ENCODE data around the gene CDKAL1.

Gene CDKAL1

GRCh38 chr6:21157186-21157929 lies 623.1 kb downstream of the CDKAL1 start:
- no CpG with 5 or more reads among the region's 4 CpGs for WGBS (ENCODE audit: insufficient coverage, insufficient read length)

GRCh38 chr6:21158149-21158548 lies 623.9 kb downstream of the CDKAL1 start:
- DNase-seq (ENCODE audit: low read depth, low spot score) = no peak
- Histone ChIP-seq H3K27ac (ENCODE audit: low read length) (no peak overlapping the region), H3K27me3 (ENCODE audit: control insufficient read depth, insufficient read depth, low read length) (no peaks in the 10 kb centered on the region), H3K9me3 (ENCODE audit: control insufficient read depth, insufficient read depth, low read length) (no peaks in the 10 kb centered on the region), H3K4me3 (ENCODE audit: low read length) (no peak overlapping the region), H3K4me1 (ENCODE audit: control insufficient read depth, insufficient read depth, low read length) (no peaks in the 10 kb centered on the region), H3K36me3 (ENCODE audit: control insufficient read depth, insufficient read depth, low read length) (no peaks in the 10 kb centered on the region)
- WGBS (ENCODE audit: insufficient coverage, insufficient read length) = no CpG with 5 or more reads among the region's 1 CpG

More at GRCh38 chr6:21157186-21157929, 623.1 kb downstream of the CDKAL1 start:
- Histone ChIP-seq H3K27me3 (ENCODE audit: control insufficient read depth, insufficient read depth, low read length) (no peaks in the 10 kb centered on the region), H3K4me3 (ENCODE audit: low read length) (no peak overlapping the region), H3K9me3 (ENCODE audit: control insufficient read depth, insufficient read depth, low read length) (no peaks in the 10 kb centered on the region), H3K4me1 (ENCODE audit: control insufficient read depth, insufficient read depth, low read length) (no peaks in the 10 kb centered on the region), H3K27ac (ENCODE audit: low read length) (no peak overlapping the region), H3K36me3 (ENCODE audit: control insufficient read depth, insufficient read depth, low read length) (no peaks in the 10 kb centered on the region)
- no peak for DNase-seq (ENCODE audit: low read depth, low spot score)

- no peaks in the 10 kb centered on the region for H3K9me3 ChIP-seq (ENCODE audit: control insufficient read depth, insufficient read depth, low read length)
- no peak for DNase-seq (ENCODE audit: low read depth, low spot score)
- H3K4me1 ChIP-seq (ENCODE audit: control insufficient read depth, insufficient read depth, low read length) = no peaks in the 10 kb centered on the region
- no peaks in the 10 kb centered on the region for H3K27me3 ChIP-seq (ENCODE audit: control insufficient read depth, insufficient read depth, low read length)
- H3K27ac ChIP-seq (ENCODE audit: low read length) = no peak overlapping the region
- no peaks in the 10 kb centered on the region for H3K36me3 ChIP-seq (ENCODE audit: control insufficient read depth, insufficient read depth, low read length)
- H3K4me3 ChIP-seq (ENCODE audit: low read length) = no peak overlapping the region
- no CpG with 5 or more reads among the region's 1 CpG for WGBS (ENCODE audit: insufficient coverage, insufficient read length)
These were observed 624.6 kb downstream of the CDKAL1 start for GRCh38 chr6:21158873-21159272.

- H3K27ac ChIP-seq (ENCODE audit: low read length) = no peak overlapping the region
These were observed 625.2 kb downstream of the CDKAL1 start for GRCh38 chr6:21159465-21159864.

GRCh38 chr6:21161707-21162106 lies 627.5 kb downstream of the CDKAL1 start:
- H3K4me3 ChIP-seq (ENCODE audit: low read length) = no peak overlapping the region
- no peaks in the 10 kb centered on the region for H3K4me1 ChIP-seq (ENCODE audit: control insufficient read depth, insufficient read depth, low read length)
- no peak for DNase-seq (ENCODE audit: low read depth, low spot score)
- no peak overlapping the region for H3K27ac ChIP-seq (ENCODE audit: low read length)
- no CpG with 5 or more reads among the region's 4 CpGs for WGBS (ENCODE audit: insufficient coverage, insufficient read length)
- no peaks in the 10 kb centered on the region for H3K36me3 ChIP-seq (ENCODE audit: control insufficient read depth, insufficient read depth, low read length)
- H3K27me3 ChIP-seq (ENCODE audit: control insufficient read depth, insufficient read depth, low read length) = no peaks in the 10 kb centered on the region
- no peaks in the 10 kb centered on the region for H3K9me3 ChIP-seq (ENCODE audit: control insufficient read depth, insufficient read depth, low read length)

More at GRCh38 chr6:21159465-21159864, 625.2 kb downstream of the CDKAL1 start:
- no CpG with 5 or more reads among the region's 3 CpGs for WGBS (ENCODE audit: insufficient coverage, insufficient read length)
- no peak for DNase-seq (ENCODE audit: low read depth, low spot score)
- Histone ChIP-seq H3K4me3 (ENCODE audit: low read length) (no peak overlapping the region), H3K27me3 (ENCODE audit: control insufficient read depth, insufficient read depth, low read length) (no peaks in the 10 kb centered on the region), H3K36me3 (ENCODE audit: control insufficient read depth, insufficient read depth, low read length) (no peaks in the 10 kb centered on the region), H3K9me3 (ENCODE audit: control insufficient read depth, insufficient read depth, low read length) (no peaks in the 10 kb centered on the region), H3K4me1 (ENCODE audit: control insufficient read depth, insufficient read depth, low read length) (no peaks in the 10 kb centered on the region)

- no CpG with 5 or more reads among the region's 13 CpGs for WGBS (ENCODE audit: insufficient coverage, insufficient read length)
- Histone ChIP-seq H3K27ac (ENCODE audit: low read length) (no peak overlapping the region), H3K4me3 (ENCODE audit: low read length) (no peak overlapping the region), H3K4me1 (ENCODE audit: control insufficient read depth, insufficient read depth, low read length) (no peaks in the 10 kb centered on the region), H3K27me3 (ENCODE audit: control insufficient read depth, insufficient read depth, low read length) (no peaks in the 10 kb centered on the region), H3K36me3 (ENCODE audit: control insufficient read depth, insufficient read depth, low read length) (no peaks in the 10 kb centered on the region), H3K9me3 (ENCODE audit: control insufficient read depth, insufficient read depth, low read length) (no peaks in the 10 kb centered on the region)
- no peak for DNase-seq (ENCODE audit: low read depth, low spot score)
These were observed 629.0 kb downstream of the CDKAL1 start for GRCh38 chr6:21163110-21163837.

GRCh38 chr6:21163838-21164180 lies 629.6 kb downstream of the CDKAL1 start:
- no peaks in the 10 kb centered on the region for H3K36me3 ChIP-seq (ENCODE audit: control insufficient read depth, insufficient read depth, low read length)
- no peak overlapping the region for H3K27ac ChIP-seq (ENCODE audit: low read length)
- no peaks in the 10 kb centered on the region for H3K4me1 ChIP-seq (ENCODE audit: control insufficient read depth, insufficient read depth, low read length)
- H3K9me3 ChIP-seq (ENCODE audit: control insufficient read depth, insufficient read depth, low read length) = no peaks in the 10 kb centered on the region
- WGBS (ENCODE audit: insufficient coverage, insufficient read length) = no CpG with 5 or more reads among the region's 2 CpGs
- no peaks in the 10 kb centered on the region for H3K27me3 ChIP-seq (ENCODE audit: control insufficient read depth, insufficient read depth, low read length)
- no peak overlapping the region for H3K4me3 ChIP-seq (ENCODE audit: low read length)
- no peak for DNase-seq (ENCODE audit: low read depth, low spot score)

- H3K27ac ChIP-seq (ENCODE audit: low read length) = no peak overlapping the region
- no peak for DNase-seq (ENCODE audit: low read depth, low spot score)
- no peaks in the 10 kb centered on the region for H3K36me3 ChIP-seq (ENCODE audit: control insufficient read depth, insufficient read depth, low read length)
- H3K27me3 ChIP-seq (ENCODE audit: control insufficient read depth, insufficient read depth, low read length) = no peaks in the 10 kb centered on the region
- no peaks in the 10 kb centered on the region for H3K9me3 ChIP-seq (ENCODE audit: control insufficient read depth, insufficient read depth, low read length)
- H3K4me3 ChIP-seq (ENCODE audit: low read length) = no peak overlapping the region
- no CpG with 5 or more reads among the region's 2 CpGs for WGBS (ENCODE audit: insufficient coverage, insufficient read length)
- H3K4me1 ChIP-seq (ENCODE audit: control insufficient read depth, insufficient read depth, low read length) = no peaks in the 10 kb centered on the region
These were observed 630.6 kb downstream of the CDKAL1 start for GRCh38 chr6:21164768-21165326.

- Histone ChIP-seq H3K4me3 (ENCODE audit: low read length) (no peak overlapping the region), H3K9me3 (ENCODE audit: control insufficient read depth, insufficient read depth, low read length) (no peaks in the 10 kb centered on the region), H3K27me3 (ENCODE audit: control insufficient read depth, insufficient read depth, low read length) (no peaks in the 10 kb centered on the region), H3K4me1 (ENCODE audit: control insufficient read depth, insufficient read depth, low read length) (no peaks in the 10 kb centered on the region), H3K27ac (ENCODE audit: low read length) (no peak overlapping the region), H3K36me3 (ENCODE audit: control insufficient read depth, insufficient read depth, low read length) (no peaks in the 10 kb centered on the region)
- no peak for DNase-seq (ENCODE audit: low read depth, low spot score)
- WGBS (ENCODE audit: insufficient coverage, insufficient read length) = no CpG with 5 or more reads among the region's 2 CpGs
These were observed 632.5 kb downstream of the CDKAL1 start for GRCh38 chr6:21166754-21167153.

GRCh38 chr6:21167790-21168189 lies 633.5 kb downstream of the CDKAL1 start:
- WGBS (ENCODE audit: insufficient coverage, insufficient read length) = no CpG with 5 or more reads among the region's 6 CpGs
- no peaks in the 10 kb centered on the region for H3K36me3 ChIP-seq (ENCODE audit: control insufficient read depth, insufficient read depth, low read length)
- no peak overlapping the region for H3K27ac ChIP-seq (ENCODE audit: low read length)
- no peaks in the 10 kb centered on the region for H3K27me3 ChIP-seq (ENCODE audit: control insufficient read depth, insufficient read depth, low read length)
- H3K9me3 ChIP-seq (ENCODE audit: control insufficient read depth, insufficient read depth, low read length) = no peaks in the 10 kb centered on the region
- H3K4me3 ChIP-seq (ENCODE audit: low read length) = no peak overlapping the region
- H3K4me1 ChIP-seq (ENCODE audit: control insufficient read depth, insufficient read depth, low read length) = no peaks in the 10 kb centered on the region
- no peak for DNase-seq (ENCODE audit: low read depth, low spot score)

Measured in iPS DF 6.9 (cell line).